HepG2 (cell line): ENCODE measurements around the gene CLDN15. TPM values are rescaled to one million over a fixed set of nuclear protein-coding genes. Genes with fewer than 3 reads are reported as not detected.

Source experiments
- ATAC-seq: fragments of 200-7000 bp; cut with Tn5 transposase; 3 replicates; pipeline ENCODE4 v1.9.1; 2020; ENCODE audit warnings: mild to moderate bottlenecking, moderate library complexity
- BruUV-seq: library from RNA; stranded (reverse); fragments of 400-500 nt; replicated peaks from 2 replicates; lab custom pipeline; 2021; lab: Mats Ljungman, UMichigan
- CTCF ChIA-PET: fragments of 300-600 bp; formaldehyde crosslinking; extraction: SDS; loops from one replicate; lab custom pipeline; 2021; ENCODE audit warnings: low total read pairs, inconsistent platforms, low intra/inter-chr PET ratio; lab: Yijun Ruan, JAX
- POLR2A ChIA-PET: fragments of 350-600 bp; sonication (Branson Sonifier 250); formaldehyde crosslinking; loops from one replicate; lab custom pipeline; 2020; ENCODE audit warnings: antibody characterized with exemption, inconsistent platforms; lab: Yijun Ruan, JAX
- DNase-seq: peaks from one replicate; pipeline ENCODE4 v3.0.0-alpha.2; 2015; ENCODE audit warnings: low spot score
- FAIRE-seq: peaks from 3 replicates; lab custom pipeline; 2011; peaks lifted over from hg19 to GRCh38; lab: Jason Lieb, UNC
- H2AFZ ChIP-seq: one replicate; pipeline ENCODE4 v1.6.1; 2011; ENCODE audit warnings: low read length, inconsistent platforms
- H3K27ac ChIP-seq: fragments of 300-600 bp; 3 replicates; pipeline ENCODE4 v1.8.0; 2011; ENCODE audit warnings: mixed run types, mild to moderate bottlenecking, mixed read lengths, low read length, inconsistent platforms; ENCODE audit not compliant: insufficient read depth; ENCODE audit errors: extremely low read length
- H3K27me3 ChIP-seq, 2 experiments: fragments of 200-600 bp in 1 of 2; 2 replicates in 1 of 2; 3 replicates in 1 of 2; pipeline versions ENCODE4 v1.6.0 to v1.8.0; 2011; ENCODE audit warnings: low read length in 2 of 2, mild to moderate bottlenecking in 2 of 2, moderate library complexity in 2 of 2, inconsistent platforms in 1 of 2; ENCODE audit not compliant: insufficient read depth in 2 of 2, control insufficient read depth in 1 of 2
- H3K36me3 ChIP-seq, 2 experiments: fragments of 200-600 bp in 1 of 2; replicated peaks in 1 of 2; 2 replicates in 1 of 2; 3 replicates in 1 of 2; pipeline versions ENCODE4 v1.5.1 to v1.8.0; 2011; ENCODE audit warnings: low read length in 2 of 2, inconsistent platforms in 1 of 2; ENCODE audit not compliant: insufficient read depth in 2 of 2, control insufficient read depth in 1 of 2
- H3K4me1 ChIP-seq: 2 replicates; pipeline ENCODE4 v1.5.1; 2012; ENCODE audit warnings: low read length, inconsistent platforms; ENCODE audit not compliant: insufficient read depth
- H3K4me2 ChIP-seq: 2 replicates; pipeline ENCODE4 v1.6.0; 2011; ENCODE audit warnings: low read depth, low read length, inconsistent platforms
- H3K4me3 ChIP-seq, 3 experiments: fragments of 200-600 bp in 1 of 3; sonication (generic), shearing (Covaris generic) in 1 of 3; replicated peaks in 1 of 3; 2 replicates each; pipeline ENCODE4 v1.5.1; 2011 to 2016; ENCODE audit warnings: low read length in 3 of 3, inconsistent platforms in 2 of 3, low read depth in 2 of 3, mild to moderate bottlenecking in 2 of 3, control low read depth in 1 of 3, mixed read lengths in 1 of 3; ENCODE audit not compliant: insufficient read depth in 1 of 3
- H3K79me2 ChIP-seq: one replicate; pipeline ENCODE4 v1.6.1; 2011; ENCODE audit warnings: low read length, inconsistent platforms; ENCODE audit not compliant: insufficient read depth
- H3K9ac ChIP-seq: 2 replicates; pipeline ENCODE4 v1.6.0; 2011; ENCODE audit warnings: mild to moderate bottlenecking, low read depth, low read length, inconsistent platforms; ENCODE audit not compliant: insufficient read depth
- H3K9me3 ChIP-seq: 2 replicates; pipeline ENCODE4 v1.5.1; 2012; ENCODE audit warnings: mild to moderate bottlenecking, low read length
- H4K20me1 ChIP-seq: 2 replicates; pipeline ENCODE4 v1.6.0; 2011; ENCODE audit warnings: inconsistent platforms, mild to moderate bottlenecking, low read length, moderate library complexity; ENCODE audit not compliant: insufficient read depth
- ATF7 ChIP-seq, 2 experiments: fragments of 450-650 bp in 1 of 2; sonication (generic) in 1 of 2; formaldehyde crosslinking in 1 of 2; IDR thresholded peaks; 2 replicates each; pipeline versions ENCODE4 v1.4.0 to v1.6.1; 2016 to 2020; ENCODE audit warnings: antibody characterized with exemption in 1 of 2, mild to moderate bottlenecking in 1 of 2, missing genetic modification reagents in 1 of 2
- JARID2 ChIP-seq: sonication (generic); formaldehyde crosslinking; IDR thresholded peaks from 2 replicates; pipeline ENCODE4 v1.8.1; 2023; ENCODE audit warnings: missing genetic modification reagents, inconsistent platforms; ENCODE audit not compliant: insufficient replicate concordance
- MZF1 ChIP-seq: sonication (generic); formaldehyde crosslinking; IDR thresholded peaks from 2 replicates; pipeline ENCODE4 v1.8.1; 2023; ENCODE audit warnings: mild to moderate bottlenecking, missing genetic modification reagents, borderline replicate concordance
- POLR2AphosphoS5 ChIP-seq: IDR thresholded peaks from 2 replicates; pipeline ENCODE4 v1.6.1; 2012; ENCODE audit warnings: low read depth, low read length
- ZKSCAN1 ChIP-seq: fragments of 150-350 bp; IDR thresholded peaks from 2 replicates; pipeline ENCODE4 v1.6.1; 2014; ENCODE audit warnings: low read length
- WGBS: methylation state at CpG from one replicate; pipeline ENCODE4 v1.1.6; 2017; ENCODE audit warnings: low lambda C conversion rate; 5-methylcytosine and 5-hydroxymethylcytosine counted together
- in situ Hi-C: cut with HindIII; loops from 2 replicates; pipeline ENCODE4 v1.10.0; 2017; ENCODE audit warnings: low pct_unique_long_range_greater_than_20kb; ENCODE audit not compliant: extremely low pct_ligation_motif_present
- intact Hi-C: fragments of 100-400 bp; cut with micrococcal nuclease; formaldehyde crosslinking; loops from one replicate; pipeline ENCODE4 v1.10.0; 2022; ENCODE audit not compliant: unreplicated experiment
- polyA plus RNA-seq, 8 experiments: library from polyadenylated mRNA; depleted of rRNA in 3 of 8; stranded (reverse) in 7 of 8; unstranded in 1 of 8; fragments of >200 nt; fragmentation: Illumina TruSeq in 4 of 8; extraction: Trizol in 4 of 8; gene quantifications; 2 replicates each; pipeline versions ENCODE4 v1.2.1 to v1.2.3, GENCODE V29; 2011 to 2016; ENCODE audit warnings: low read depth in 4 of 8, missing spikeins in 1 of 8, mixed read lengths in 1 of 8; ENCODE audit not compliant: insufficient read depth in 1 of 8
- total RNA-seq, 5 experiments: library from RNA; depleted of rRNA; stranded (reverse); fragments of >200 nt; fragmentation: Illumina TruSeq; extraction: Trizol; gene quantifications; 2 replicates each; pipeline ENCODE4 v1.2.3, GENCODE V29; 2016; ENCODE audit warnings: low read depth in 1 of 5
- TF ChIP-seq, protein P1 (sequence below): sonication (generic); formaldehyde crosslinking; IDR thresholded peaks from 2 replicates; pipeline ENCODE4 v1.8.0; 2022; ENCODE audit warnings: mild to moderate bottlenecking, missing genetic modification reagents, moderate library complexity
- TF ChIP-seq, protein P2 (sequence below): sonication (generic); formaldehyde crosslinking; IDR thresholded peaks from 2 replicates; pipeline ENCODE4 v1.8.0; 2023; ENCODE audit warnings: mild to moderate bottlenecking, missing genetic modification reagents

CLDN15 gene
- total and polyA plus RNA-seq, 2 of the 13 experiments (the other 11 are each of a cell fraction or from before 2014, with no cell fraction given), result 7.1 to 17.8 TPM

DNA sequence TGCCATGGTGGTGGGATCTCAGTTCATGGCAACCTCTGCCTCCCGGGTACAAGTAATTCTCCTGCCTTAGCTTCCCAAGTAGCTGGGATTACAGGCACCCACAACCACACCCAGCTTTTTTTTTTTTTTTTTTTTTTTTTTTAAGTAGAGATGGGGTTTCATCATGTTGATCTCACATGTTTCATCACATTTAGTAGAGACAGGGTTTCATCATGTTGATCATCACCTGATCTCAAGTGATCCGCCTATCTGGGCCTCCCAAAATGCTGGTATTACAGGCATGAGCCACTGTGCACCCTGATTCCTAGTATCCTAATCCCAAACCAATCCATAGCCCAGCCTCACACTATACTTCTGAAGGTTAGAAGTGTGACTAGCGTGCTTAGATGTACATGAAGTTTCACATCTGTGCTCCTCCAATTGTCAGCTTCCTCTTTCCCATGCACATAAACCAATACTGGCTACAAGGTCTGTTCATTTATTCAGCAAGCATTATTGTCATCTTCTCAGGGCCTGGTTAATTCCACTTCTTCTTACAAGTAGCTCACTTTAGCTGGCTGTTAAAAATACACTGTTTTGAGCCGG is 50.7 kb downstream of the CLDN15 start (continued):
- TF ChIP-seq, protein P1, sequence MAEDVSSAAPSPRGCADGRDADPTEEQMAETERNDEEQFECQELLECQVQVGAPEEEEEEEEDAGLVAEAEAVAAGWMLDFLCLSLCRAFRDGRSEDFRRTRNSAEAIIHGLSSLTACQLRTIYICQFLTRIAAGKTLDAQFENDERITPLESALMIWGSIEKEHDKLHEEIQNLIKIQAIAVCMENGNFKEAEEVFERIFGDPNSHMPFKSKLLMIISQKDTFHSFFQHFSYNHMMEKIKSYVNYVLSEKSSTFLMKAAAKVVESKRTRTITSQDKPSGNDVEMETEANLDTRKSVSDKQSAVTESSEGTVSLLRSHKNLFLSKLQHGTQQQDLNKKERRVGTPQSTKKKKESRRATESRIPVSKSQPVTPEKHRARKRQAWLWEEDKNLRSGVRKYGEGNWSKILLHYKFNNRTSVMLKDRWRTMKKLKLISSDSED, result no peak

DNA sequence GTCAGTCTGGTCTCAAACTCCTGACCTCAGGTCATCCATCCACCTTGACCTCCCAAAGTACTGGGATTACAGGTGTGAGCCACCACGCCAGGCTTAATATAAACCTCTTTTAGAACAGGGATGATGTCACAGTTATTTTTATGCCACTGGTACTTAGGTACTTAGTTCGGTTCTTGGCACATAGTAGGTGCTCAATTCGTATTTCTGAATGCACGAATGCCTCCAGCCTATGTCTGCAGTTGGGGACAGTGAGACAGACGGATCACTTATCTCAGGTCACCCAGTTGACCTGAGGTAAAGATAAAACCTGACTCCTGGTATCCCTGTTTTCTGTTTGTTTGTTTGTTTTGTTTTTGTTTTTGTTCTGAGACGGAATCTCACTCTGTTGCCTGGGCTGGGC is 51.4 kb downstream of the CLDN15 start:
- peaks cover 0 to under 1% of the 10 kb centered on the region in 2 experiments; a peak in 1 of 5 replicates for H3K27me3 ChIP-seq
- WGBS, result 44% methylated on average over 6 of the region's 6 CpGs
- H3K4me1 ChIP-seq, result peaks cover 37% of the 10 kb centered on the region
- BruUV-seq, result no TSS peak
- ChIA-PET POLR2A (interaction anchor here (1.2 kb wide), 1 partner anchor 60 kb away, joined by 4 read pairs; no protein-coding TSS in a partner anchor), CTCF (no interaction called here)
- H3K4me2 ChIP-seq, result no peak overlapping the region
- no peak overlapping the region for H3K27ac ChIP-seq
- intact Hi-C loops, result no loop called here
- H3K4me3 ChIP-seq, result no peak overlapping the region
- H3K79me2 ChIP-seq, result no peaks in the 10 kb centered on the region
- no peaks in the 10 kb centered on the region for H4K20me1 ChIP-seq
- no peak for DNase-seq
- no peaks in the 10 kb centered on the region for H3K9me3 ChIP-seq
- in situ Hi-C loops, result no loop called here
- H3K36me3 ChIP-seq, result no peaks in the 10 kb centered on the region
- ATAC-seq, result no peak
- no peak overlapping the region for H3K9ac ChIP-seq
- H2AFZ ChIP-seq, result no peak overlapping the region
- no peak for FAIRE-seq
- TF ChIP-seq JARID2 (CRISPR knock-in tag) (no peak), ZKSCAN1 (peak; percentile 62), MZF1 (CRISPR knock-in tag) (no peak), POLR2AphosphoS5 (no peak), ATF7 (IDR thresholded peaks at IDR 0.05) (peak; percentile 13; the same call in 1 of the 2 replicates), ATF7 (CRISPR knock-in tag; IDR thresholded peaks at IDR 0.05) (no peak)
- TF ChIP-seq, protein P2, sequence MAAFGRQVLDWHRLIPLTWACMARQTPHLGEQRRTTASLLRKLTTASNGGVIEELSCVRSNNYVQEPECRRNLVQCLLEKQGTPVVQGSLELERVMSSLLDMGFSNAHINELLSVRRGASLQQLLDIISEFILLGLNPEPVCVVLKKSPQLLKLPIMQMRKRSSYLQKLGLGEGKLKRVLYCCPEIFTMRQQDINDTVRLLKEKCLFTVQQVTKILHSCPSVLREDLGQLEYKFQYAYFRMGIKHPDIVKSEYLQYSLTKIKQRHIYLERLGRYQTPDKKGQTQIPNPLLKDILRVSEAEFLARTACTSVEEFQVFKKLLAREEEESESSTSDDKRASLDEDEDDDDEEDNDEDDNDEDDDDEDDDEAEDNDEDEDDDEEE, result no peak
- TF ChIP-seq, all 625 proteins: peak for 2
